Astrocyte of the spinal cord (primary cell): Measurements from ENCODE around the gene GHR.

Source experiments
- DNase-seq: peaks from one replicate; pipeline ENCODE4 v3.0.0; 2011; ENCODE audit warnings: low read depth, low spot score
- H3K4me3 ChIP-seq: 2 replicates; pipeline ENCODE4 v1.5.1; 2011; ENCODE audit warnings: low read depth, mild to moderate bottlenecking, low read length, moderate library complexity
- CTCF ChIP-seq: IDR thresholded peaks from 2 replicates; pipeline ENCODE4 v1.5.1; 2012; ENCODE audit warnings: low read depth, mild to moderate bottlenecking, low read length, inconsistent platforms
- in situ Hi-C: cut with HindIII; loops from 2 replicates; pipeline ENCODE4 v1.10.0; 2017; ENCODE audit warnings: low sequenced_read_pairs

GHR gene

DNA sequence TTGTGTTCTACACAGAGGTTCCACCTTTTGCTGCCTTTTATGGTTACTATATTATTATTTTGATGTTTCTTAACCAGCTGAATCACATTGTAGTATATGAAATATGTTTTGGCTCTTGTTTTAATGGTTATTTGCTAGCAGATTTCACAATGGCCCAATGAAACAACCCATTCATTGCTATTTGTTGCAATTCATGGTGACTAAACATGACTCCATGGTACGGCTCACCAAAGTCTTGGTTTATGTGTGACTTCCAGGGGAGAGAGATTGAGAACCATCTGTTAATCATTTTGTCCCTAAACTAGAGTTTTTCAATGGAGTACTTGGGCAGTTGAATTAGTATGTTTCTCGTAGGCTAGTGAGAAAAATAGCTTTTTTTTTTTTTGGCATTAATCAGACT, 108.4 kb downstream of the GHR start:
- DNase-seq, result no peak
- no peak for TF ChIP-seq CTCF
- in situ Hi-C loops, result no loop called here
- H3K4me3 ChIP-seq, result no peak overlapping the region

GRCh38 chr5:42542106-42542505, 118.9 kb downstream of the GHR start:
- in situ Hi-C loops, result no loop called here
- no peak for DNase-seq
- H3K4me3 ChIP-seq, result no peak overlapping the region
- TF ChIP-seq CTCF, result no peak

GRCh38 chr5:42543774-42544173, 120.5 kb downstream of the GHR start:
- TF ChIP-seq CTCF, result no peak
- in situ Hi-C loops, result no loop called here
- no peak for DNase-seq
- H3K4me3 ChIP-seq, result no peak overlapping the region

DNA sequence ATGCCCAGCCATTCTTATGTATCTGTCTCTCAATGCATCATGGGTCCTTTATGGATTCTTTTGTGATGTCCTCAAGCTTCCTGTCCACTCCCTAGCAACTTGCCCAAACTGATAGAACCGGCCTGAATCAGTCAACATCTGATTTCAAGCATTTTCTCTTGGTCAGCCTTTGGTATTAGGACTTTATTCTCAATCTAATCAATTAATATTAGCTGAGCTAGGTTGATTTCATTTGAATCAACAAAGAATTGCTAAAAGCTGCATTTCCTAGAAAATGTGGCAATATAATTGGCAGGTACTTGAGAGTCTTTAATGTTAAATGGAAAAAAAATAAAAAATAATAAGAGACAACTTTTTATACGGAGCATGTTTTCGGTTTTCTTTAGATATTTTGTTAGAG, 121.8 kb downstream of the GHR start:
- no peak for DNase-seq
- in situ Hi-C loops, result no loop called here
- no peak overlapping the region for H3K4me3 ChIP-seq
- no peak for TF ChIP-seq CTCF

GRCh38 chr5:42547141-42547540, 123.9 kb downstream of the GHR start:
- peak; percentile 59 for DNase-seq
- TF ChIP-seq CTCF, result no peak
- no peak overlapping the region for H3K4me3 ChIP-seq
- in situ Hi-C loops, result no loop called here

- in situ Hi-C loops, result no loop called here
- no peak for DNase-seq
- TF ChIP-seq CTCF, result no peak
- no peak overlapping the region for H3K4me3 ChIP-seq
Measured at GRCh38 chr5:42547894-42548293, 124.7 kb downstream of the GHR start.

GRCh38 chr5:42552597-42552996, 129.4 kb downstream of the GHR start:
- no peak for DNase-seq
- no peak for TF ChIP-seq CTCF
- in situ Hi-C loops, result no loop called here
- no peak overlapping the region for H3K4me3 ChIP-seq
